Suprapubic skin (tissue), 4 donors: ENCODE results near the gene CRYBA2. TPM values are rescaled to one million over a fixed set of nuclear protein-coding genes. Genes with fewer than 3 reads are reported as not detected.

Experiments used
- DNase-seq, 2 donors: peaks; one replicate each; pipeline ENCODE4 v3.0.0-alpha.2; 2019; ENCODE audit warnings: low spot score in 2 of 2
- H3K27ac ChIP-seq: fragments of 200-600 bp; sonication (generic); one replicate; pipeline ENCODE4 v1.5.1; 2019
- H3K27me3 ChIP-seq: fragments of 200-600 bp; sonication (generic); one replicate; pipeline ENCODE4 v1.5.1; 2019
- H3K36me3 ChIP-seq: fragments of 200-600 bp; sonication (generic); one replicate; pipeline ENCODE4 v1.5.1; 2019
- H3K4me1 ChIP-seq: fragments of 200-600 bp; sonication (generic); one replicate; pipeline ENCODE4 v1.5.1; 2019
- H3K4me3 ChIP-seq: fragments of 200-600 bp; sonication (generic); one replicate; pipeline ENCODE4 v1.5.1; 2019; ENCODE audit warnings: mild to moderate bottlenecking
- H3K9me3 ChIP-seq: fragments of 200-600 bp; sonication (generic); one replicate; pipeline ENCODE4 v1.5.1; 2019
- CTCF ChIP-seq, 2 donors: fragments of 200-600 bp in 1 of 2; fragments of 450-650 bp in 1 of 2; sonication (generic) in 1 of 2; IDR thresholded peaks; one replicate each; pipeline ENCODE4 v1.5.1; 2016 to 2019; ENCODE audit warnings: antibody characterized with exemption in 2 of 2, mild to moderate bottlenecking in 1 of 2, moderate library complexity in 1 of 2
- EP300 ChIP-seq: sonication (generic); formaldehyde crosslinking; IDR thresholded peaks from one replicate; pipeline ENCODE4 v1.6.1; 2017; ENCODE audit warnings: antibody characterized with exemption
- POLR2A ChIP-seq, 2 donors: fragments of 450-650 bp; IDR thresholded peaks; one replicate each; pipeline ENCODE4 v1.6.1; 2017; ENCODE audit warnings: antibody characterized with exemption in 2 of 2, mild to moderate bottlenecking in 2 of 2, moderate library complexity in 2 of 2
- POLR2AphosphoS5 ChIP-seq, 3 donors: sonication (generic); formaldehyde crosslinking; IDR thresholded peaks; one replicate each; pipeline ENCODE4 v1.6.1; 2017; ENCODE audit warnings: antibody characterized with exemption in 3 of 3
- WGBS: methylation state at CpG from one replicate; pipeline ENCODE4 v1.1.5; 2018; 5-methylcytosine and 5-hydroxymethylcytosine counted together
- total RNA-seq, 4 donors: library from RNA; depleted of rRNA; stranded (reverse); fragments of >200 nt; gene quantifications; one replicate each; pipeline ENCODE4 v1.1.0, GENCODE V29; 2016

The CRYBA2 gene
- total RNA-seq, 4 donors from 2014 or later: not detected

- TF ChIP-seq EP300 (no peak), CTCF (IDR thresholded peaks at IDR 0.05) (no peak), POLR2A (IDR thresholded peaks at IDR 0.05) (no peak), POLR2AphosphoS5 (IDR thresholded peaks at IDR 0.05) (no peak)
These were observed 11.2 kb downstream of the CRYBA2 start for GRCh38 chr2:218981881-218982585.

GRCh38 chr2:218981390-218981880 lies 11.8 kb downstream of the CRYBA2 start:
- peak in 1 of 2 donors; percentile 41 for DNase-seq
- Histone ChIP-seq H3K27ac (no peak overlapping the region), H3K27me3 (peaks cover 100% of the 10 kb centered on the region), H3K9me3 (no peaks in the 10 kb centered on the region), H3K4me1 (peaks cover 50% of the 10 kb centered on the region), H3K4me3 (peak overlapping the region; percentile 38), H3K36me3 (no peaks in the 10 kb centered on the region)
- TF ChIP-seq EP300 (no peak), CTCF (IDR thresholded peaks at IDR 0.05) (no peak), POLR2A (IDR thresholded peaks at IDR 0.05) (no peak), POLR2AphosphoS5 (IDR thresholded peaks at IDR 0.05) (no peak)
- WGBS: 4% methylated on average over 37 of the region's 46 CpGs

More at GRCh38 chr2:218981881-218982585, 11.2 kb downstream of the CRYBA2 start:
- H3K36me3 ChIP-seq: no peaks in the 10 kb centered on the region
- H3K27ac ChIP-seq: no peak overlapping the region
- H3K4me1 ChIP-seq: peaks cover 50% of the 10 kb centered on the region
- H3K27me3 ChIP-seq: peaks cover 100% of the 10 kb centered on the region
- DNase-seq: peak; percentile 63 to 79
- no peaks in the 10 kb centered on the region for H3K9me3 ChIP-seq
- peak overlapping the region; percentile 38 for H3K4me3 ChIP-seq
- 2% methylated on average over 19 of the region's 69 CpGs for WGBS

GRCh38 chr2:218980735-218981389 lies 12.4 kb downstream of the CRYBA2 start:
- WGBS: 4% methylated on average over 26 of the region's 26 CpGs
- TF ChIP-seq POLR2A (IDR thresholded peaks at IDR 0.05): no peak
- no peak for TF ChIP-seq CTCF (IDR thresholded peaks at IDR 0.05)
- peaks cover 50% of the 10 kb centered on the region for H3K4me1 ChIP-seq

GRCh38 chr2:218979846-218980734 lies 13.1 kb downstream of the CRYBA2 start:
- Histone ChIP-seq H3K9me3 (no peaks in the 10 kb centered on the region), H3K36me3 (no peaks in the 10 kb centered on the region), H3K4me3 (peak overlapping the region; percentile 29), H3K4me1 (peaks cover 45% of the 10 kb centered on the region), H3K27ac (no peak overlapping the region), H3K27me3 (peaks cover 100% of the 10 kb centered on the region)
- WGBS: 4% methylated on average over 34 of the region's 39 CpGs
- TF ChIP-seq EP300 (no peak), POLR2A (IDR thresholded peaks at IDR 0.05) (no peak), POLR2AphosphoS5 (IDR thresholded peaks at IDR 0.05) (no peak), CTCF (IDR thresholded peaks at IDR 0.05) (peak; percentile 61 to 93)
- DNase-seq: peak; percentile 85 to 87

More at GRCh38 chr2:218980735-218981389, 12.4 kb downstream of the CRYBA2 start:
- H3K9me3 ChIP-seq: no peaks in the 10 kb centered on the region
- no peak overlapping the region for H3K27ac ChIP-seq
- peak overlapping the region; percentile 38 for H3K4me3 ChIP-seq
- H3K36me3 ChIP-seq: no peaks in the 10 kb centered on the region
- peaks cover 100% of the 10 kb centered on the region for H3K27me3 ChIP-seq
- DNase-seq: peak in 1 of 2 donors; percentile 52
